ENCODE data around the gene ATAD1. TPM values are rescaled to one million over a fixed set of nuclear protein-coding genes. Genes with fewer than 3 reads are reported as not detected.
A peak's percentile ranks its signal among the peaks of the same experiment; 100 is the strongest.

ATAD1 gene
- total and polyA plus RNA-seq, 2 of the 8 experiments (the other 6 are each of a cell fraction or from before 2014, with no cell fraction given), result 8.9 to 35.3 TPM

- TF ChIP-seq CHD7 (IDR thresholded peaks at IDR 0.05; ENCODE audit: insufficient replicate concordance, low read length) (no peak), CREB1 (IDR thresholded peaks at IDR 0.05) (no peak), YY1 (IDR thresholded peaks at IDR 0.05; ENCODE audit: low read depth, low read length) (peak; percentile 59; the same call in 1 of the 2 replicates), POU5F1 (IDR thresholded peaks at IDR 0.05; ENCODE audit: low read depth, low read length) (no peak), ATF2 (IDR thresholded peaks at IDR 0.05; ENCODE audit: low read length) (no peak), TEAD4 (IDR thresholded peaks at IDR 0.05; ENCODE audit: low read depth, low read length) (no peak), BRCA1 (IDR thresholded peaks at IDR 0.05; ENCODE audit: low read depth, low read length) (no peak), NRF1 (IDR thresholded peaks at IDR 0.05; ENCODE audit: low read depth, low read length) (no peak), POLR2A (IDR thresholded peaks at IDR 0.05; ENCODE audit: control extremely low read depth in 1 of 2, low read depth in 2 of 2, low read length in 2 of 2) (no peak), MAX (IDR thresholded peaks at IDR 0.05) (no peak), CBX8 (IDR thresholded peaks at IDR 0.05; ENCODE audit: borderline replicate concordance, low read depth, low read length) (no peak)
These were observed 43.5 kb upstream of the ATAD1 start (continued) for GRCh38 chr10:87861566-87861952.

Measured in H1 (cell line).